ENCODE data around the gene SSC5D. TPM values are rescaled to one million over a fixed set of nuclear protein-coding genes. Genes with fewer than 3 reads are reported as not detected.

The SSC5D gene
- polyA plus RNA-seq, 6 donors from 2014 or later, result 0.05 to 0.11 (median 0.09) TPM; not detected in 2

Other genes starting within 250 kb of the SSC5D start
- gene PPP6R1, start 229.4 kb upstream of the SSC5D start, polyA plus RNA-seq (ENCODE audit: low read depth in 6 of 6), result 10 to 100 TPM; 21.4 to 81.1 (median 41.1) TPM
- gene HSPBP1, start 208.3 kb upstream of the SSC5D start, polyA plus RNA-seq (ENCODE audit: low read depth in 6 of 6), result 10 to 100 TPM; 22.6 to 40.0 (median 32.6) TPM
- gene BRSK1, start 204.4 kb upstream of the SSC5D start, polyA plus RNA-seq (ENCODE audit: low read depth in 6 of 6), result not detected
- gene TMEM150B, start 163.1 kb upstream of the SSC5D start, polyA plus RNA-seq (ENCODE audit: low read depth in 6 of 6), result not detected
- 1 to 10 TPM in 4 of 6 donors, under 1 TPM in 1, not detected in 1; 0.83 to 2.4 (median 1.3) TPM for gene KMT5C, start 148.6 kb upstream of the SSC5D start, polyA plus RNA-seq (ENCODE audit: low read depth in 6 of 6)
- not detected for gene COX6B2, start 133.7 kb upstream of the SSC5D start, polyA plus RNA-seq (ENCODE audit: low read depth in 6 of 6)
- gene GARIN5B, start 125.2 kb upstream of the SSC5D start, polyA plus RNA-seq (ENCODE audit: low read depth in 6 of 6), result not detected
- not detected for gene IL11, start 118.0 kb upstream of the SSC5D start, polyA plus RNA-seq (ENCODE audit: low read depth in 6 of 6)
- not detected for gene TMEM190, start 111.6 kb upstream of the SSC5D start, polyA plus RNA-seq (ENCODE audit: low read depth in 6 of 6)
- gene TMEM238, start 104.1 kb upstream of the SSC5D start, polyA plus RNA-seq (ENCODE audit: low read depth in 6 of 6), result under 1 TPM in 4 of 6 donors, not detected in 2; 0.29 to 0.90 (median 0.40) TPM
- 100 to 1,000 TPM; 229 to 734 (median 601) TPM for gene RPL28, start 102.5 kb upstream of the SSC5D start, polyA plus RNA-seq (ENCODE audit: low read depth in 6 of 6)
- 10 to 100 TPM; 18.8 to 41.3 (median 30.6) TPM for gene UBE2S, start 80.6 kb upstream of the SSC5D start, polyA plus RNA-seq (ENCODE audit: low read depth in 6 of 6)
- not detected for gene SHISA7, start 45.1 kb upstream of the SSC5D start, polyA plus RNA-seq (ENCODE audit: low read depth in 6 of 6)
- gene ISOC2, start 26.8 kb upstream of the SSC5D start, polyA plus RNA-seq (ENCODE audit: low read depth in 6 of 6), result 10 to 100 TPM; 21.8 to 57.9 (median 28.0) TPM
- gene C19orf85, start 23.7 kb upstream of the SSC5D start, polyA plus RNA-seq (ENCODE audit: low read depth in 6 of 6), result not detected
- 1 to 10 TPM in 2 of 6 donors, under 1 TPM in 3, not detected in 1; 0.16 to 2.2 (median 0.94) TPM for gene ZNF628, start 11.8 kb upstream of the SSC5D start, polyA plus RNA-seq (ENCODE audit: low read depth in 6 of 6)
- gene NAT14, start 3.2 kb upstream of the SSC5D start, polyA plus RNA-seq (ENCODE audit: low read depth in 6 of 6), result 1 to 10 TPM; 3.4 to 7.5 (median 4.8) TPM
- not detected for gene SBK2, start 48.7 kb downstream of the SSC5D start, polyA plus RNA-seq (ENCODE audit: low read depth in 6 of 6)
- gene SBK3, start 57.1 kb downstream of the SSC5D start, polyA plus RNA-seq (ENCODE audit: low read depth in 6 of 6), result not detected
- gene ZNF579, start 92.4 kb downstream of the SSC5D start, polyA plus RNA-seq (ENCODE audit: low read depth in 6 of 6), result under 1 TPM; 0.13 to 0.85 (median 0.40) TPM
- gene FIZ1, start 111.1 kb downstream of the SSC5D start, polyA plus RNA-seq (ENCODE audit: low read depth in 6 of 6), result 1 to 10 TPM; 2.3 to 5.2 (median 3.2) TPM
- gene ZNF524, start 111.9 kb downstream of the SSC5D start, polyA plus RNA-seq (ENCODE audit: low read depth in 6 of 6), result 10 to 100 TPM; 25.1 to 42.1 (median 37.1) TPM
- under 1 TPM in 4 of 6 donors, not detected in 2; 0.12 to 0.60 (median 0.18) TPM for gene ZNF865, start 117.2 kb downstream of the SSC5D start, polyA plus RNA-seq (ENCODE audit: low read depth in 6 of 6)
- 1 to 10 TPM in 4 of 6 donors, under 1 TPM in 1, not detected in 1; 0.95 to 3.5 (median 2.7) TPM for gene ZNF784, start 136.1 kb downstream of the SSC5D start, polyA plus RNA-seq (ENCODE audit: low read depth in 6 of 6)
- gene ZNF580, start 152.6 kb downstream of the SSC5D start, polyA plus RNA-seq (ENCODE audit: low read depth in 6 of 6), result 10 to 100 TPM; 28.4 to 54.2 (median 31.5) TPM
- gene ZNF581, start 155.2 kb downstream of the SSC5D start, polyA plus RNA-seq (ENCODE audit: low read depth in 6 of 6), result 10 to 100 TPM; 60.7 to 82.8 (median 65.4) TPM
- 10 to 100 TPM in 3 of 6 donors, 1 to 10 TPM in 3; 8.1 to 13.0 (median 9.7) TPM for gene CCDC106, start 159.8 kb downstream of the SSC5D start, polyA plus RNA-seq (ENCODE audit: low read depth in 6 of 6)
- gene U2AF2, start 166.6 kb downstream of the SSC5D start, polyA plus RNA-seq (ENCODE audit: low read depth in 6 of 6), result 10 to 100 TPM in 3 of 6 donors, 1 to 10 TPM in 3; 3.2 to 13.7 (median 9.3) TPM
- gene EPN1, start 186.8 kb downstream of the SSC5D start, polyA plus RNA-seq (ENCODE audit: low read depth in 6 of 6), result 10 to 100 TPM in 5 of 6 donors, 1 to 10 TPM in 1; 1.0 to 28.9 (median 13.8) TPM
- gene NLRP9, start 250.0 kb downstream of the SSC5D start, polyA plus RNA-seq (ENCODE audit: low read depth in 6 of 6), result not detected

All from naive B cell (primary cell).